ENCODE measurements around the gene ANKRD33B. TPM values are rescaled to one million over a fixed set of nuclear protein-coding genes. Genes with fewer than 3 reads are reported as not detected.
A peak's percentile ranks its signal among the peaks of the same experiment; 100 is the strongest.

The ANKRD33B gene
- total RNA-seq, 1 donor from 2014 or later = 14.2 TPM

GRCh38 chr5:10599862-10600284, 36.0 kb downstream of the ANKRD33B start:
- DNase-seq (ENCODE audit: extremely low spot score in 2 of 2) = no peak
- Histone ChIP-seq H3K27ac (no peak overlapping the region), H3K36me3 (no peaks in the 10 kb centered on the region), H3K4me1 (peaks cover 43% of the 10 kb centered on the region), H3K27me3 (no peaks in the 10 kb centered on the region), H3K4me3 (no peak overlapping the region), H3K9me3 (no peaks in the 10 kb centered on the region)
- intact Hi-C loops (cut with DNase I) = no loop called here
- TF ChIP-seq POLR2A (IDR thresholded peaks at IDR 0.05) (no peak), POLR2AphosphoS5 (IDR thresholded peaks at IDR 0.05; ENCODE audit: insufficient read depth in 1 of 2, low read depth in 1 of 2) (no peak), CTCF (IDR thresholded peaks at IDR 0.05) (no peak)

GRCh38 chr5:10600626-10601245, 36.9 kb downstream of the ANKRD33B start:
- Histone ChIP-seq H3K27me3 (no peaks in the 10 kb centered on the region), H3K4me3 (peak overlapping the region in 1 of 2 donors; percentile 1), H3K4me1 (peaks cover 34% of the 10 kb centered on the region), H3K9me3 (no peaks in the 10 kb centered on the region), H3K36me3 (no peaks in the 10 kb centered on the region), H3K27ac (peak overlapping the region; percentile 82)
- intact Hi-C loops (cut with DNase I) = no loop called here
- DNase-seq (ENCODE audit: extremely low spot score in 2 of 2) = no peak
- no peak for TF ChIP-seq CTCF (IDR thresholded peaks at IDR 0.05)
- no peak for TF ChIP-seq POLR2AphosphoS5 (IDR thresholded peaks at IDR 0.05; ENCODE audit: insufficient read depth in 1 of 2, low read depth in 1 of 2)
- TF ChIP-seq POLR2A (IDR thresholded peaks at IDR 0.05) = no peak

GRCh38 chr5:10601246-10602030, 37.6 kb downstream of the ANKRD33B start:
- Histone ChIP-seq H3K4me1 (peaks cover 27% of the 10 kb centered on the region), H3K9me3 (no peaks in the 10 kb centered on the region), H3K27me3 (no peaks in the 10 kb centered on the region), H3K36me3 (no peaks in the 10 kb centered on the region), H3K4me3 (peak overlapping the region in 1 of 2 donors; percentile 1), H3K27ac (peak overlapping the region; percentile 82)
- DNase-seq (ENCODE audit: extremely low spot score in 2 of 2) = peak in 1 of 2 donors; percentile 95
- TF ChIP-seq POLR2AphosphoS5 (IDR thresholded peaks at IDR 0.05; ENCODE audit: insufficient read depth in 1 of 2, low read depth in 1 of 2) = peak; percentile 91 to 92
- no peak for TF ChIP-seq CTCF (IDR thresholded peaks at IDR 0.05)
- intact Hi-C loops (cut with DNase I) = no loop called here

- Histone ChIP-seq H3K27me3 (no peaks in the 10 kb centered on the region), H3K4me1 (peaks cover 25% of the 10 kb centered on the region), H3K9me3 (no peaks in the 10 kb centered on the region), H3K36me3 (no peaks in the 10 kb centered on the region), H3K4me3 (no peak overlapping the region), H3K27ac (peak overlapping the region; percentile 82)
- intact Hi-C loops (cut with DNase I) = no loop called here
- no peak for TF ChIP-seq POLR2A (IDR thresholded peaks at IDR 0.05)
- TF ChIP-seq POLR2AphosphoS5 (IDR thresholded peaks at IDR 0.05; ENCODE audit: insufficient read depth in 1 of 2, low read depth in 1 of 2) = no peak
- TF ChIP-seq CTCF (IDR thresholded peaks at IDR 0.05) = no peak
- no peak for DNase-seq (ENCODE audit: extremely low spot score in 2 of 2)
Observed at GRCh38 chr5:10602031-10602806, 38.3 kb downstream of the ANKRD33B start.

Measured in vagina (tissue), 2 donors.